GM12878 (cell line): Measurements from ENCODE around the gene LYPLA2. TPM values are rescaled to one million over a fixed set of nuclear protein-coding genes. Genes with fewer than 3 reads are reported as not detected.

ENCODE experiments used
- CEBPB ChIP-seq, 2 experiments: fragments of 150-350 bp in 1 of 2; IDR thresholded peaks; 2 replicates each; pipeline ENCODE4 v1.6.1; 2012 to 2014; ENCODE audit warnings: low read depth in 2 of 2, low read length in 2 of 2, borderline replicate concordance in 1 of 2, inconsistent platforms in 1 of 2
- CHD2 ChIP-seq: IDR thresholded peaks from 2 replicates; pipeline ENCODE4 v1.6.1; 2011; ENCODE audit warnings: low read depth, low read length, improper control_type of control experiment, borderline replicate concordance
- DPF2 ChIP-seq: fragments of 450-650 bp; IDR thresholded peaks from 2 replicates; pipeline ENCODE4 v1.6.1; 2017; ENCODE audit warnings: mild to moderate bottlenecking
- ETV6 ChIP-seq, 2 experiments: fragments of 450-650 bp in 1 of 2; IDR thresholded peaks in 1 of 2; conservative IDR thresholded peaks in 1 of 2; 2 replicates each; pipeline ENCODE4 v1.6.1; 2014; ENCODE audit warnings: antibody characterized with exemption in 1 of 2, borderline replicate concordance in 1 of 2, low read depth in 1 of 2, mild to moderate bottlenecking in 1 of 2, moderate library complexity in 1 of 2
- HDAC6 ChIP-seq: fragments of 200-600 bp; sonication (generic); IDR thresholded peaks from one replicate; pipeline ENCODE4 v1.8.0; 2017; ENCODE audit warnings: antibody characterized with exemption; ENCODE audit not compliant: unreplicated experiment
- IRF4 ChIP-seq: IDR thresholded peaks from 2 replicates; pipeline ENCODE4 v1.6.1; 2011; ENCODE audit warnings: low read depth, low read length
- KLF5 ChIP-seq: fragments of 450-650 bp; IDR thresholded peaks from 2 replicates; pipeline ENCODE4 v1.6.1; 2014; ENCODE audit warnings: mild to moderate bottlenecking; ENCODE audit not compliant: partially characterized antibody
- MYB ChIP-seq: fragments of 150-350 bp; IDR thresholded peaks from 2 replicates; pipeline ENCODE4 v1.6.1; 2014; ENCODE audit warnings: mild to moderate bottlenecking, low read depth, low read length, borderline replicate concordance
- POLR2A ChIP-seq: IDR thresholded peaks from 2 replicates; pipeline ENCODE4 v1.6.1; 2011; ENCODE audit warnings: low read depth, mild to moderate bottlenecking, low read length
- POLR2AphosphoS5 ChIP-seq: IDR thresholded peaks from 2 replicates; pipeline ENCODE4 v1.6.1; 2011; ENCODE audit warnings: mild to moderate bottlenecking, low read length, inconsistent platforms
- RELB ChIP-seq: fragments of 450-650 bp; IDR thresholded peaks from 2 replicates; pipeline ENCODE4 v1.6.1; 2017; ENCODE audit warnings: low read depth, mild to moderate bottlenecking, moderate library complexity
- STAT1 ChIP-seq: fragments of 450-650 bp; conservative IDR thresholded peaks from 2 replicates; pipeline ENCODE4 v1.6.1; 2014; ENCODE audit warnings: antibody characterized with exemption, mild to moderate bottlenecking
- TCF3 ChIP-seq: IDR thresholded peaks from 2 replicates; pipeline ENCODE4 v1.6.1; 2012; ENCODE audit warnings: low read depth, mild to moderate bottlenecking, low read length, borderline replicate concordance; ENCODE audit not compliant: insufficient read depth
- YBX1 ChIP-seq: fragments of 450-650 bp; IDR thresholded peaks from 2 replicates; pipeline ENCODE4 v1.6.1; 2016; ENCODE audit warnings: antibody characterized with exemption
- ZBTB40 ChIP-seq: fragments of 450-650 bp; IDR thresholded peaks from 2 replicates; pipeline ENCODE4 v1.6.1; 2016; ENCODE audit warnings: mild to moderate bottlenecking, moderate library complexity, borderline replicate concordance
- ZNF207 ChIP-seq: fragments of 450-650 bp; IDR thresholded peaks from 2 replicates; pipeline ENCODE4 v1.6.1; 2014; ENCODE audit warnings: antibody characterized with exemption, mild to moderate bottlenecking, borderline replicate concordance
- polyA plus RNA-seq, 11 experiments: library from polyadenylated mRNA; depleted of rRNA in 4 of 11; unstranded in 6 of 11; stranded (reverse) in 5 of 11; fragments of >200 nt; fragmentation: Nextera tagmentation in 4 of 11; fragmentation: Illumina TruSeq in 1 of 11; extraction: Ambion mirVana in 4 of 11; extraction: Trizol in 1 of 11; gene quantifications; 1 replicate in 1 of 11; 2 replicates in 10 of 11; pipeline versions ENCODE4 v1.2.1 to v1.2.3, GENCODE V29; 2011 to 2016; ENCODE audit warnings: inconsistent platforms in 2 of 11, missing spikeins in 2 of 11, low read depth in 1 of 11
- total RNA-seq, 4 experiments: library from RNA; depleted of rRNA in 3 of 4; stranded (reverse); fragments of >200 nt in 3 of 4; fragmentation: Illumina TruSeq in 1 of 4; extraction: Trizol in 1 of 4; gene quantifications; 2 replicates each; pipeline versions ENCODE4 v1.2.1 to v1.2.3, GENCODE V29; 2013 to 2021
- TF ChIP-seq, protein P1 (sequence below): fragments of 450-650 bp; conservative IDR thresholded peaks from 2 replicates; pipeline ENCODE4 v1.6.1; 2017; ENCODE audit warnings: mild to moderate bottlenecking, moderate library complexity
- TF ChIP-seq, protein P2 (sequence below): IDR thresholded peaks from 2 replicates; pipeline ENCODE4 v1.6.1; 2012; ENCODE audit warnings: low read depth, low read length, improper control_type of control experiment
- TF ChIP-seq, protein P3 (sequence below): fragments of 150-350 bp; IDR thresholded peaks from 2 replicates; pipeline ENCODE4 v1.6.1; 2014; ENCODE audit warnings: mild to moderate bottlenecking, low read depth, low read length

Gene LYPLA2
- total and polyA plus RNA-seq, 10 of the 15 experiments (the other 5 are each of a cell fraction or from before 2014, with no cell fraction given): 2.7 to 129 (median 62.3) TPM

GRCh38 chr1:23777979-23778814, 12.7 kb upstream of the LYPLA2 start, which contains the start of gene PITHD1 (continued):
- TF ChIP-seq, protein P1, sequence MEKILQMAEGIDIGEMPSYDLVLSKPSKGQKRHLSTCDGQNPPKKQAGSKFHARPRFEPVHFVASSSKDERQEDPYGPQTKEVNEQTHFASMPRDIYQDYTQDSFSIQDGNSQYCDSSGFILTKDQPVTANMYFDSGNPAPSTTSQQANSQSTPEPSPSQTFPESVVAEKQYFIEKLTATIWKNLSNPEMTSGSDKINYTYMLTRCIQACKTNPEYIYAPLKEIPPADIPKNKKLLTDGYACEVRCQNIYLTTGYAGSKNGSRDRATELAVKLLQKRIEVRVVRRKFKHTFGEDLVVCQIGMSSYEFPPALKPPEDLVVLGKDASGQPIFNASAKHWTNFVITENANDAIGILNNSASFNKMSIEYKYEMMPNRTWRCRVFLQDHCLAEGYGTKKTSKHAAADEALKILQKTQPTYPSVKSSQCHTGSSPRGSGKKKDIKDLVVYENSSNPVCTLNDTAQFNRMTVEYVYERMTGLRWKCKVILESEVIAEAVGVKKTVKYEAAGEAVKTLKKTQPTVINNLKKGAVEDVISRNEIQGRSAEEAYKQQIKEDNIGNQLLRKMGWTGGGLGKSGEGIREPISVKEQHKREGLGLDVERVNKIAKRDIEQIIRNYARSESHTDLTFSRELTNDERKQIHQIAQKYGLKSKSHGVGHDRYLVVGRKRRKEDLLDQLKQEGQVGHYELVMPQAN: peak; percentile 97
- TF ChIP-seq MYB: no peak
- no peak for TF ChIP-seq ZNF207
- TF ChIP-seq ETV6 (conservative IDR thresholded peaks at IDR 0.05 in 1 of 2, IDR thresholded peaks at IDR 0.05 in 1 of 2; ENCODE audit: borderline replicate concordance in 1 of 2, low read depth in 1 of 2): no peak
- no peak for TF ChIP-seq HDAC6
- no peak for TF ChIP-seq KLF5
- TF ChIP-seq ZBTB40: peak; percentile 32; the same call in 1 of the 2 replicates
- TF ChIP-seq POLR2AphosphoS5: peak; percentile 91
- TF ChIP-seq, protein P2, sequence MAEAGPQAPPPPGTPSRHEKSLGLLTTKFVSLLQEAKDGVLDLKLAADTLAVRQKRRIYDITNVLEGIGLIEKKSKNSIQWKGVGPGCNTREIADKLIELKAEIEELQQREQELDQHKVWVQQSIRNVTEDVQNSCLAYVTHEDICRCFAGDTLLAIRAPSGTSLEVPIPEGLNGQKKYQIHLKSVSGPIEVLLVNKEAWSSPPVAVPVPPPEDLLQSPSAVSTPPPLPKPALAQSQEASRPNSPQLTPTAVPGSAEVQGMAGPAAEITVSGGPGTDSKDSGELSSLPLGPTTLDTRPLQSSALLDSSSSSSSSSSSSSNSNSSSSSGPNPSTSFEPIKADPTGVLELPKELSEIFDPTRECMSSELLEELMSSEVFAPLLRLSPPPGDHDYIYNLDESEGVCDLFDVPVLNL: 0 out of 2 replicates have a peak, but pooled peaks have one; percentile 15
- TF ChIP-seq, protein P3, sequence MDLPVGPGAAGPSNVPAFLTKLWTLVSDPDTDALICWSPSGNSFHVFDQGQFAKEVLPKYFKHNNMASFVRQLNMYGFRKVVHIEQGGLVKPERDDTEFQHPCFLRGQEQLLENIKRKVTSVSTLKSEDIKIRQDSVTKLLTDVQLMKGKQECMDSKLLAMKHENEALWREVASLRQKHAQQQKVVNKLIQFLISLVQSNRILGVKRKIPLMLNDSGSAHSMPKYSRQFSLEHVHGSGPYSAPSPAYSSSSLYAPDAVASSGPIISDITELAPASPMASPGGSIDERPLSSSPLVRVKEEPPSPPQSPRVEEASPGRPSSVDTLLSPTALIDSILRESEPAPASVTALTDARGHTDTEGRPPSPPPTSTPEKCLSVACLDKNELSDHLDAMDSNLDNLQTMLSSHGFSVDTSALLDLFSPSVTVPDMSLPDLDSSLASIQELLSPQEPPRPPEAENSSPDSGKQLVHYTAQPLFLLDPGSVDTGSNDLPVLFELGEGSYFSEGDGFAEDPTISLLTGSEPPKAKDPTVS: no peak
- peak; percentile 98 for TF ChIP-seq POLR2A
- TF ChIP-seq TCF3: no peak
- TF ChIP-seq YBX1: no peak
- peak; percentile 5; the same call in 1 of the 2 replicates for TF ChIP-seq CHD2
- peak; percentile 64; the same call in 1 of the 2 replicates for TF ChIP-seq DPF2
- no peak for TF ChIP-seq IRF4
- TF ChIP-seq RELB: peak; percentile 66
- TF ChIP-seq STAT1: no peak
- TF ChIP-seq CEBPB (IDR thresholded peaks at IDR 0.05; ENCODE audit: borderline replicate concordance in 1 of 2, low read depth in 2 of 2, low read length in 2 of 2): no peak
